ENCODE results near the gene MRAP2.

MRAP2 gene

DNA sequence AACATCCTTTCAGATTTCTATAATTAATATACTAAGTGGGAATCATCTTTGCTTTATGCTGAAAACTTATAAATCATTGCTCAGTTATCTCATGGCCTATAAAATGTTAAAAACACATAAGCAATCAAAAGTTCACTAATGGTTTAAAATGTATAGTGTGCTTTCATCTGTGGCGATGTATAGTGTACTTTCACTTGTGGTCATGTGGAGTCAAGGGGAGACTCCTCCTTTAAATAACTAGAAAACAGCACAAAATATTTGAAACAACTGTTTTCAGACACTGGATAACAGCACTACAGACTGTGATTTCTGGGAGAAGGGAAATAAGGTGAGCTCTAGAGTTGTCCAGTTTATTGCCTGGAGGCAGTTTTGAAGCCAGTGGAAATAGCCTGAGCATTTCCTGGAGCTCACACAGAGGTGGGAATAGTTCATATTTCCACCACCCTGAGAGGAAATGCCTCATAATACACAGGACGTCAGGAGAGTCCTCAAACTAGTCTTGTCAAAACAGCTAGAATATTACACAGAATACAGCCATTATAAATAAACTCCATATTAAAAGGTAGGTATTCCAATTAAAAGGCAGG, 104.5 kb downstream of the MRAP2 start:
- DNase-seq = no peak

DNA sequence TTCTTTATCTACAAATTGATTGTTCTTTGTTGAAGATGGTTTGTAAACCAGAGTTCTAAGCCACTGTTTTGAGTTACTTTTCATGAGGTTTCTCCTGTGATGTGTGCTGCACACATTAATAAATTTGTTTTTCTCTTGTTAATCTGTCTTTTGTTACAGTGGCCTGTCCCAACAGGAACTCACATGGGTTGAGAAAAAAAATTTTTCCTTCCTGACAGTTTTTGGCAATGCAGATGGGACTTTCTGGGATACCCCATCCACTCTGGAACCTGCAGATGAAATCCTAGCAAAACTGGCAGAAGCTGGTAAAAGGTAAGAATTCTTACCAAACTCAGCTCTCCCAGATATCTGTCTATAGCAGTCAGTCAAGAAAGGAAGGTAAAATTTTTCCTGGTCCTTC, 105.7 kb downstream of the MRAP2 start:
- DNase-seq = no peak

Measured in NCI-H1930 (cell line).